Activated CD4-positive, alpha-beta T cell treated with anti-CD3 and anti-CD28 coated beads, Interleukin-2, Interleukin-6, amounts not matched to agents 100 ng/mL and 50 ng/mL, durations not matched to agents 16 hours and 8 hours (primary cell): ENCODE results near the gene CACNA1S.
A peak's percentile ranks its signal among the peaks of the same experiment; 100 is the strongest.

Experiments
- DNase-seq: peaks from one replicate; pipeline ENCODE4 v3.0.0-alpha.2; 2020

The CACNA1S gene

DNA sequence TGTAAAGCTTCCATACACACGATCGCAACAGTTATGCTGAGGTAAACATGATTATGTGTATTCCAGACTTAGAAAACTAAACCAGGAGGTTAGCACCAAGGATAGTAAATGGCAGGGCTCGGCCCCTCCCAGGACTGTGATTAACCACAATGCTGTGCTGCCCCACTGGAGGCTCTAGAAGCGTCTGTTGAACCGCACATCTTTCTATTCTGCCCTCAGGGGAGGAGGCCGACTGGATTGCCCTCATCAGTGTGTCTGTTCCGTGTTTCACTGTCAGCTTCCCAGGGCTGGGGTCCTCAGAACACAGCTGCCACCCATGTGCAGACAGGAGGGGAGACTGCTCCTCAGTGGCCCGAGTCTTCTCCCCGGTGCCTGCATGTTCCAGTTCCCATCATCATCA, 27.5 kb upstream of the CACNA1S start:
- DNase-seq: no peak

DNA sequence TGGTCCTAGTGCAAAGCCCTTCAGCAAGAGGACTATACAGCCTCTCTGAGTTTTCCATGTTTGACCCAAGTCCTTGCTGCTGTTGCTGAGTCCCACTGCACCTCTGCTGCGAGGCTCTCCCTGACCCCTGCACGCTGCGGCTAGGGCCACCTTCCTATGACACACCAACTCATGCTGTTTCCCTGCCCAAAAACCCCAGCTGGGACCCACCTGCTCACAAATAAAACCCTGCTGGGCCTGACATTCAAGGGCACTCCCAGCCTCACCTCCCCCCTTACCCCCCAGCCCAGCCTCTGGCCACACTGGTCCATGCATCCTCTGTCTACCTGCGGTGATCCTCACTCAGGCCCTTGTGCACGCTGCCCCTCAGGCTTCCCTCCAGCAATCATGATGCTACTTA, 27.1 kb upstream of the CACNA1S start:
- DNase-seq: no peak

GRCh38 chr1:201138311-201138840, 26.1 kb upstream of the CACNA1S start:
- no peak for DNase-seq

DNA sequence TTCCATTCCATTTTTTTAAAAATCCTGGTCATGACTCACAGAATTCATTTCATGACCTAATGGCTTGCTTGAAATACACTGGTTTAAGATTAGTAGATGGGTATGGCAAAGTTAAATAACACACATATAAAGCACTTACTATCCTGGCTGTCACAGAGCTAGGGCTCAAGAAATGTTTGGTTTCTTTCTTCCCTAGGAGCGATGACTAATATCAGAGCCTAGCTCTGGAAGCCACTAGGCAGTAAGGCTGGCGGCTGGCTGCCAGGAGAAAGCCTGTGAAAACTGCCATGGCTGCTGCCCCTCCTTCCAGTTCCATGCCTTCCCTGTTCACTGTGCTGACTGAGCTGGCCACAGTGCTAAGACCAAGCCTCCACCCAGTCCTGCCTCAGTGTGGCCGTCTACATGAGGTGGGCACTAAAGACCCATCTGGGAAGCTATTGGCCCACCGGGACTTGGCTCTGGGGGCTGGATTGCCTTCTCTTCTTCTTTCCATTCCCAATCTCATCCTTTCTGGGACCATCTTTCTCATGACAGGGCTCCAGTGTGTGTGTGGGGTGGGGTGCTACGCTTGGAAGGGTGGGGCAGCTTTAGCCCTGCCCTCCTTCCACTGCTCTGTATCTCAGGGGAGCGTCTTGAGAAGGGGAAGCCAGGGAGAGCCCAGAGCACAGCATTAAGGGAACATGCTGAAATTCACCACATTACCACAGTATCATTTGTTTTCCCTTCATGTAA, 25.5 kb upstream of the CACNA1S start:
- DNase-seq: no peak

DNA sequence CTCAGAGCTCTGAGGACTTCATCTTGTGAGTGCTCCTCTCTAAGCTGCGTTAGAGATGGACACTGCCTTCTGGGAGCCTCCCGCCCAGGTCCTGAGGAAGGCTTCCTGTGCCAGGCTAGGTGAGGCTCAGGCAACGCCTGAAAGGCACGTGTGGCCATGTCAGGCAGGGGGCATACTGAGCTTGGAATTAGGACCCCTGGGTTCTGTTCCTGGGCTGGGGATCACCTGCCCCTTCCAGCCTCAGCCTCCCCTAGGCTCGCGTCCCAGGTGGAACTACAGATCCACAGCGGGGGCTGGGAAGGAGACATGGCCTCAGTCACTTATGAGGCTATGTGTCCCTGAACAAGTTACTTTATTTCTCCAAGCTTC, 24.8 kb upstream of the CACNA1S start:
- no peak for DNase-seq

DNA sequence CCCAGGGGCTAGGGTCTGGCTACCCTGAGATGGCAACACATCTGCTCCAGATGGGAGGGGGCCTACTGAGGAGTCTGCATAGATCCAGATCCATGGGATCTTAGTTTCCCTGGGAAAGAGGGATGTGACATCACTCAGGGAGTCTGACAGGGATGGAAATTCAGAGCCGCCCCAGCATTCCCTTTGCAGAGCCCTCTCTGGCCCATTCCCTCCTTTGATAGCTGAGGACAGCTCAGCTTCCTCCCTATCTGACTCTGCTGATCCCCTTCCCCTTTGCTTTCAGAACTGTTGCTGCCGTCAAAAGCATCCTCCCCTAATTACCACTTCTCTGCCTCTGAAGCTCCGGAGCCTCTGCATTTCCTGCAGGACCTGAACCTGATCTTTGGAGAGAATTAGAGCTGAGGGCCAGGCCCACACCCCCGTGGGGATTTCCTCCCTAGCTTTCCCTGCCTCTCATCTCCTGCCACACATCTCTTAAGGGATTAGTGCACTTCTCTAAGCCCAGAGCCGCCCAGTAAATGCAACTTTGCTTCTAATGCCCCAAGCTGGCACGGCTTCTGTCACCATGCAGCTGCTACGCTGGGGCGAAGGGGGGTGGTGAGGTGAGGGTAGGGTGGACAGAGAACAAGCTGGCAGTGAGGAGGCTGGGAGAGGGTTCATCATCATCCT, 24.3 kb upstream of the CACNA1S start:
- DNase-seq: no peak

DNA sequence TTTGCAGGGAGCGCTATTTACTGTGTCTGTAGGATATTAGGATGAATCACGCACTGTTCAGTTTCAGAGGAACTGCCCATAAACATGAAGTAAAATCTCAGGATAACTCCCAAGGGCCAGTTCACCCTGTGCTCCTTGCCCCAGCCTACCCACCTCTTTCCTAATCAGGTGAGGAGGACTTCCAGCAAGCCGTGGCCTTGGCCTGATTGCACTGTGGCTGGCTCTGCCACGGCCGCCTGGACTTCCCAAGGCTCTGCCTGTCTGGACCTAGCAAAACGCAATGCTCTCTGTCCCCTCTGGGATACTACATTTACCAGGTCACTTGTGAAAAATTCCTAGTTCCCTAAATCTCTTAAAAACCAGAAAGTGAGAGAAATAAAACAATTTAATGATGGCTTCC, 22.2 kb upstream of the CACNA1S start:
- no peak for DNase-seq

GRCh38 chr1:201131398-201131797, 19.2 kb upstream of the CACNA1S start:
- DNase-seq: no peak

- no peak for DNase-seq
These were observed 16.7 kb upstream of the CACNA1S start for GRCh38 chr1:201128962-201129361.

- DNase-seq: no peak
These were observed 16.2 kb upstream of the CACNA1S start for GRCh38 chr1:201128476-201128875.

- DNase-seq: no peak
These were observed 15.7 kb upstream of the CACNA1S start for GRCh38 chr1:201127755-201128455.

DNA sequence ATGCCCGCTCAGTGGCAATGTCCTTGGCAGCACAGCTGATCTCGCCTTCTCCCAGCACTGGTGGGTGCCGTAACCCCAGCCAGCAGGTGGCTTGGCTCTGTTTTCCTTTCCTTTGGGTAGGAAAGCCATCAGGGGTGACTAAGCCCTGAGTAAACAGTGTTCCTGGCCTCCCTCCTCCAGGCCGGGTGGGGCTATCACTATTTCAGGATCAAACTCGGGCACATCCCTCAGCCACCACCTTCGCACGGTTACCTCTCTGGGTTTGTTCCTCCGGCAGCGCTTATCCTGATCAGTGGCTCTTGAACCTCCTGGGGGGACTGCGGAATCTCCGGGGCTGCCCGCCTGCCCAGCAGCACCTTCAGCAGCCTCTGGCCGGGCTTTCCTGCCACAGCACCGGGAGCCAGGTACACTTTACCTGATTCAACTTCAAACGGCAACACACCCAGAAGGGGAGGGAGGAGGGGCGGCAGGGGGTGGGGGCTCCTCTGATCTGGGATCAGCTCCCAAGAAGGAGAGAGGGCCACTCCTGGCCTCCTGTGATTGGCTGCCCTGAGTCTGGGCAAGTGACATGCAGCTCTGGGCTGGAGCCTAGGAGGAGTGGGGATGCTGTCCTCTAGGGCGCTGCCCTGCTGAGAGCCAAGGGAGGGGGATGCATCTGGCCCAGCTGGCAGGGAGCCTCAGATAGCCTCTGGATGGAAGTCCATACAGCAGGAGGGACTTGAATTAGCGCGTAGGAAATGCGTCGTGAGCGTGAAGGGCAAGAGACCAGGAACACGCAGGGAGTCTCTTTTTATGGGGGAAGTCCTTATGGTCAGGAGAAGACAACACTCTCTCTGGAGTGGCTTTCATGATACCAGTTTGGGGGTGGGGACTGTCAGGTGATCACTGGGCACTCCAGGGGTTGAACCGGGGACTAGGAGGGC, 14.9 kb upstream of the CACNA1S start, which contains the start of gene ASCL5:
Gene ASCL5 (minus strand): TSS at position 353 of the 923 bp plus-strand sequence. CDS start 11,812 bp downstream, outside the sequence.
- DNase-seq: no peak

DNA sequence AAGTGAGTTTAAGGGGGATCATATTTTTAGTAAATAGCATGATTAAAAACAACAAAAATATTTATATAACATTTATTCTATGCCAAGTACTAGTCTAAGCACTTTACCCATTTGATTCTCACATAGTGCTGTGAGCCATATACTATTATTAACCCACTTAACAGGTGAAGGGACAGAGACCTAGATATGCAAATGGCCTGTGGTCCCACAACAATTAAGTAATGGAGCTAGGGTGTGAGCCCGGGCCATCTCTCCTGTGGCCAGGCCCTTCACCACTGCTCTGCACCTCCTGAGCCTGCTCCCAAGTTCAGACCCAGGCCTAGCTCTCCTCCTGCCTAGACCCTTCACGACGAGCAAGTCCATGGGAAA, 14.2 kb upstream of the CACNA1S start:
- no peak for DNase-seq

GRCh38 chr1:201125800-201126199, 13.6 kb upstream of the CACNA1S start:
- no peak for DNase-seq

DNA sequence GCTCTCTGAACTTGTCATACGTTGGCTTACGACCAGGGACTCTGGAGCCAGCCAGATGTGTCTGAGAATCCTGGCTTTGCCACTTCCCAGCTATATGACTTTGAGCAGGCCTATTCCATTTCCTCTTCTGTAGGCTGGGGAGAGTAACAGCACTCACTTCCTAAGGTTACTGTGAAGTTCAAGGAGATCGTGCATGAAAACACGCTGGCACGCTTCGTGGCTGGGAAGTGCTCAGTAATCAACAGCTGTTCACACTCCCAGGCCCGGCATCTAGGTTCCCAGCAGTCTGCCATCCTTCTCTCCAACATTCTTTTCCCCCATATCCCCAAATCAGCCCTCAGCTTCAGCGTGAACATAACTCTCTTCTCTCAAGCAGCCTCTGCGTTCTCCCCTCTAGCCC, 12.8 kb upstream of the CACNA1S start:
- DNase-seq: no peak

- no peak for DNase-seq
These were observed 11.6 kb upstream of the CACNA1S start for GRCh38 chr1:201123866-201124265.

DNA sequence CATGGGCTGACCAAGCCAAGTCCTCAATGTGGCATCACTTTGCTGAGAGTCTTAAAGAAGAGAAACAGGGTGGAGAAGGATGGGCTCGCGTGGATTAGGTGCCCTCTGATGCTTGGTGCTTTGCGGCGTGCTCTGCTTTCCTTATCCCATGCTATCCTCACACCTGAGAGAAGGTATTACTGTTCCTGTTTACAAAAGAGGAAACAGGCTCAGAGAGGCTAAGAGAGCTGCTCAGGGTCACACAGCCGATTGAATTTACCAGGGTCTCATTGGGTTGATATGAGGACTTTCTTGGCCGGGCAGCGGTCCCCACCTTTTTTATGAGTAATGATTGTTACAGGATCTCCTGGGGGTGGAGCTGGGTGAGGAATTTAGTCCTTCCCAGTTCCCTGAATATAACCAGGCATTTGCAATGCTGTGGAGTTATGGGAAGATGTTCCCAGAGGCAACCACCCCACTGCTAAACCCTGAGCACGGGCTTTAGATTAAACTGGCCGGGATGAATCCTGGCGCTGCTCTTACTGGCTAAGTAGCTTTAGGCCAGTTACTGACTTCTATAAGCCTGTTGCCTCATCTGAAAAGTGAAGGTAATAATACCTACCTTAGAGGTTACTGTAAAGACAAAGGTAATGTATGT, 10.2 kb upstream of the CACNA1S start:
- DNase-seq: no peak

- DNase-seq: peak; percentile 65
These were observed 7.3 kb upstream of the CACNA1S start for GRCh38 chr1:201119206-201120197.

DNA sequence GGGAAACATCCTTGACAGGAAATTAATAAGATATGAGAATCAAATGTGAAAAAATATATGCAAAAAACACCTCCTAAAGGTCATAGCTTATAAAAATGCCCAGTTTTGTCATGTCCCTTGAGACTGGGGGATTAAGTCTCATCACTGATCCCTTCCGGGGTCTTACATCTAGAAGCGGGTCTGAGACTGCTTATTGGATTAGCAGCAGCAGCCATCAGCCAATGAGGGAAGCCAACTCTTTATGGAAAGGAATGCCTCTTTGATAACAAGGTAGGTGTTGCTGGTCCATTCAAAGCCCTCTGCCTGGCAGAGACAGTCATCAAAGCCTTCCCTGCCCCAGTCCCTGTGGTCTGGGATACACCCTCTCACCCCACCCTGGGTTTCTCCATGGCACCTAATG, 3.9 kb upstream of the CACNA1S start:
- DNase-seq: no peak

DNA sequence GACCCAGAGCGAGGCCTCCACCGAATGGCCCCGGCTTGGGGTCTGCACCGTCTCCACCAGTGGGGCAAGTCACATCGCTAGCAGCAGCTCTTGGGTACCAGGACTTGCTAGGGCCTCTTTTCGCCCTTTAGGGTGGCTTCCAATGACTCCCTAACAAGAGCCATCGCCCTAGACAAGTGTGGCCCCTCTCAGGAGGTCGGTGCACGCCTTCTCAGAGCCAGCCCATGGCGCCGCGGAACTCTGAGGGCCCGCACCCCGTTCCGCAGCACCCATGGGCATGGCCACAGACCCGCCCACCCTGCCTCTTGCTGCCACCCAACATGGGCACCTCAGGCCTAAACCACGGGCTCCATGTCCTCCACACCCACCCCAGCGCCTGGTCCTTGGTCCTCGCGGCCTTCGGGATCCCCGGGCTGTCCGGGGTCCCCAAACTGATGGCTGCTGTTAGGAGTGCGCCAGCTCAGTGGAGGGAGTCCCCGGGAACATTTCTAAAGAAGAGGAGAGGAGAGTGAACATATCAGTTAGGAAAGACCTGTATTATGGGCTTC, 3.2 kb upstream of the CACNA1S start:
- no peak for DNase-seq
